Activated T-cell treated with anti-CD3 and anti-CD28 coated beads for 1 hour (primary cell): ENCODE results near the gene SPOCK3.
"Not testable (repeated sequence)": the region's sequence is repeated elsewhere in the genome, so short reads cannot be mapped to it uniquely, and the experiment has no call there.

Experiments
- DNase-seq: peaks from one replicate; pipeline ENCODE4 v3.0.0-alpha.2; 2020; ENCODE audit warnings: low read depth

SPOCK3 gene

GRCh38 chr4:166823126-166823525, 411.2 kb downstream of the SPOCK3 start:
- DNase-seq = no peak

GRCh38 chr4:166822386-166822785, 411.9 kb downstream of the SPOCK3 start:
- no peak for DNase-seq

GRCh38 chr4:166816890-166817289, 417.4 kb downstream of the SPOCK3 start:
- DNase-seq = no peak

- DNase-seq = no peak
Observed at GRCh38 chr4:166808380-166808779, 425.9 kb downstream of the SPOCK3 start.

GRCh38 chr4:166802346-166802745, 431.9 kb downstream of the SPOCK3 start:
- DNase-seq = no peak

GRCh38 chr4:166798126-166798525, 436.2 kb downstream of the SPOCK3 start:
- DNase-seq = no peak

- DNase-seq = no peak
Observed at GRCh38 chr4:166777760-166778159, 456.5 kb downstream of the SPOCK3 start.

- DNase-seq = no peak
Observed at GRCh38 chr4:166763018-166763417, 471.3 kb downstream of the SPOCK3 start.

- DNase-seq = no peak
Observed at GRCh38 chr4:166741742-166742141, 492.6 kb downstream of the SPOCK3 start.

GRCh38 chr4:166739215-166739614, 495.1 kb downstream of the SPOCK3 start:
- DNase-seq = not testable (repeated sequence)

GRCh38 chr4:166737430-166737829, 496.9 kb downstream of the SPOCK3 start:
- no peak for DNase-seq

- no peak for DNase-seq
Observed at GRCh38 chr4:166735553-166735952, 498.7 kb downstream of the SPOCK3 start.

- DNase-seq = no peak
Observed at GRCh38 chr4:166734797-166735196, 499.5 kb downstream of the SPOCK3 start.

GRCh38 chr4:166733686-166734085, 500.6 kb downstream of the SPOCK3 start:
- DNase-seq = no peak

- no peak for DNase-seq
Observed at GRCh38 chr4:166726832-166727231, 507.5 kb downstream of the SPOCK3 start.

- no peak for DNase-seq
Observed at GRCh38 chr4:166724369-166724768, 509.9 kb downstream of the SPOCK3 start.

- DNase-seq = no peak
Observed at GRCh38 chr4:166723532-166724140, 510.7 kb downstream of the SPOCK3 start.

- not testable (repeated sequence) for DNase-seq
Observed at GRCh38 chr4:166715748-166716713, 518.3 kb downstream of the SPOCK3 start.

- DNase-seq = no peak
Observed at GRCh38 chr4:166700592-166700991, 533.7 kb downstream of the SPOCK3 start.

- no peak for DNase-seq
Observed at GRCh38 chr4:166688835-166689234, 545.5 kb downstream of the SPOCK3 start.

- DNase-seq = no peak
Observed at GRCh38 chr4:166687828-166688227, 546.5 kb downstream of the SPOCK3 start.
